HG03571 (cell line): ENCODE data around the gene PSTPIP2.
A peak's percentile ranks its signal among the peaks of the same experiment; 100 is the strongest.
"Not testable (repeated sequence)": the region's sequence is repeated elsewhere in the genome, so short reads cannot be mapped to it uniquely, and the experiment has no call there.

Source experiments
- ATAC-seq: cut with Tn5 transposase; IDR thresholded peaks from one replicate; pipeline ENCODE4 v1.9.1; 2021; ENCODE audit not compliant: unreplicated experiment

The PSTPIP2 gene

GRCh38 chr18:45991788-45992187 is 80.3 kb downstream of the PSTPIP2 start:
- ATAC-seq, result no peak

DNA sequence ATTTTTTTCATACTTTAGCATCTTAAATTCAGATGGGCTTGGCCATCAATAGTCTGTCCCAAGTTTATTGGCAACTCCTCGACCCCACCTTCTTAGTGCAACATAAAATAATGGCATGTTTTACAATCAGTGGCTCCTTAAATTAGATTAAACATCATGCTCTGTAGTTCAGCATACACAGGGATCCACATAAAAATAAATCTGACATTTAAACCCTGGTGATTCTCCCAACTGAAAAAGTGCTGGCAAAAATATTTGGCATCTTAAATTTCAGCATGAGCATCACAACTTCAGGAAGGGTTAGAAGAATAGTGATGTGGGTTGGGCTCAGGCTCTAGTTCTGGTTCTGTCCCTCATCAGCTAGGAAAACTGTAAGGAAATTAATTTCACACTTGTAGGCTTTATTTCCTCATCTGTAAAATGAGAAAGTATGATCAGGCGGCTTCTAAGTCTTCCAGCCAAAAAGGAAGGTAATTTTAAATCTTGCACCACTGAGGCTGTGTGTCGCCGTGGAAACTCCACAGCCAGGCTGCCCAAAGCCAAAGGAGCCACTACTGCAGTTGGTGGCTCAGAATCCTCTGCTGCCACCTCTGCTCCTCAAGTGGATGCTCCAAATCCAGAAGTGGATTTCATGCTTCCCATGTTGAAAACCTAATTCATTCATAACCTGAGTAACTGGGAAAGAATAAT is 87.4 kb downstream of the PSTPIP2 start:
- no peak for ATAC-seq

GRCh38 chr18:45981821-45982220 is 90.2 kb downstream of the PSTPIP2 start:
- ATAC-seq, result no peak

- no peak for ATAC-seq
These were observed 91.8 kb downstream of the PSTPIP2 start for GRCh38 chr18:45980229-45980628.

- no peak for ATAC-seq
These were observed 94.0 kb downstream of the PSTPIP2 start for GRCh38 chr18:45978084-45978483.

DNA sequence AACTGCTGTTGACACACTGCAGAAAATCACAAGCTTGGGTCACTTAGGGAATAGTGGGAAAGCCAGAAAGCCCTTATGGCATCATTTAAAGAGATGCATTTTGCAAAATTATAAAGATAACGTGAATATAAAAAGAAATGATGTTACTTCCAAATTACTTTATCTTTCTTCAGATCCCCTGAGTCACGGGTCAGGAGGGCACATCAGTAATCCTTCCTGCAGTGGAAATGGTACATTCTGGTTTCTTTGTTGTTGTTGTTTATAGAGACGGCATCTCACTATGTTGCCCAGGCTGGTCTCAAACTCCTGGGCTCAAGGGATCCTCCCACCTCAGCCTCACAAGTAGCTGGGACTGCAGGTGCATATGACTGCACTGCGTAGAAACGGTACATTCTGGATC is 95.1 kb downstream of the PSTPIP2 start:
- ATAC-seq, result no peak

DNA sequence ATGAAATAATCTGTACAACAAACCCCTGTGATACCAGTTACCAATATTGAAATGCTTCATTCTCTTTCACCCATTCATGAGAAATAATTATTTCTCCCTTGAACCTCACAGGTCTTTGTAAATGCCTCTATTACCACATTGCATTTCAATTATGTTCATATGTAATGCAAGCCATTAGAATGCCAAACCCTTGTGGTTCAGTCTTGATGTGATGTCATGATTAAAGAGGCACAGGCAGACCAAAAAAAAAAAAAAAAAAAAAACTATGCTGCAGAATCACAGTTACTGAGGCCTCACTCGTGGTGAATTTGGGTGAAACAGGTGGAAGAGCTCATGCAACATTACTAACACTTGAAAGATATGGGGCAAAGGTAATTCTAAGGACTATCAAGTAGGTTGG is 95.5 kb downstream of the PSTPIP2 start:
- no peak for ATAC-seq

DNA sequence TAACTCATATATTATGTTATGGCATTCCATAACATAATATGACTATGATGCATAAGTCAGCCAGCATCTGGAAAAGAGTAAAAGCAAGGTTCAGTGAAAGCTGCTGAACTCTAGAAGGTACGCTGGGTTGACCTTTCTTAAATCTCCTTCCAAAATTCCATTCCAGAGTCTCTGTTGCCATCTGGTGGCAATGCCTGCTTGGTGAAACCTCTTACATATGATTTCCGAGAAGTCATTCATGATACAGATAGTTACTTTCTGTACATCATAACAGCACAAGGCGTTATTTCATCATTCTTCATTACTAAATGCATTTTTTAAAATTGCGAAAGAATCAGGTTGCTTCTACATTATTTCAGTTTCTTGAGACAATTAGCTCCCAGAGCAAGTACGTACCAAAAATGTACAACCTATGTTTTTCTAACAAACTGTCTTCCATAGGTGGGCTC is 97.9 kb downstream of the PSTPIP2 start:
- ATAC-seq, result no peak

- peak; percentile 97 for ATAC-seq
These were observed 104.9 kb downstream of the PSTPIP2 start, which contains the start of gene EPG5 for GRCh38 chr18:45967007-45967706. Gene EPG5, minus strand, starts transcription at chr18:45967329. Its CDS starts 90 bp downstream, at chr18:45967239.

- ATAC-seq, result not testable (repeated sequence)
These were observed 107.1 kb downstream of the PSTPIP2 start for GRCh38 chr18:45964913-45965312.

DNA sequence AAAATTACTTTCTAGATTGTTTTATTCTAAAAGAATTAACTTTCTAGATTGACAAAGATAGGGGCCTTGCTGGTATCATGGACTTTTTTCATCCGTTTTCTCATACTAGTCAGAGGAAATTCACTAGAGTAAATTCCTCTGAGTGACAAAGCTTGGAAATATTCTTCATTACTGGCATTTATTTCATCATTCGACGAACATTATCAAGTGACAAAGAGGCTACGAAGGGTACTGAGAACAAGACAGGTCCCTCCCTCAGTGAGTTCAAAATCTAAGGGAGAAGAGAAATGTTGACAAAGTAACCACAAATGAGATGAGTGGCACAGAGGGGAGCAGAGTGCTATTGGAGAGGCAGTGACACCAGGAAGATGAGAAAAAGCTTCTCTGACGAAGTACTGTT is 109.2 kb downstream of the PSTPIP2 start:
- ATAC-seq, result no peak

GRCh38 chr18:45962461-45962860 is 109.6 kb downstream of the PSTPIP2 start:
- ATAC-seq, result no peak

- ATAC-seq, result not testable (repeated sequence)
These were observed 112.6 kb downstream of the PSTPIP2 start for GRCh38 chr18:45959484-45959883.

GRCh38 chr18:45958730-45959129 is 113.3 kb downstream of the PSTPIP2 start:
- ATAC-seq, result no peak

- ATAC-seq, result no peak
These were observed 114.0 kb downstream of the PSTPIP2 start for GRCh38 chr18:45958027-45958426.

- no peak for ATAC-seq
These were observed 115.0 kb downstream of the PSTPIP2 start for GRCh38 chr18:45957100-45957499.

DNA sequence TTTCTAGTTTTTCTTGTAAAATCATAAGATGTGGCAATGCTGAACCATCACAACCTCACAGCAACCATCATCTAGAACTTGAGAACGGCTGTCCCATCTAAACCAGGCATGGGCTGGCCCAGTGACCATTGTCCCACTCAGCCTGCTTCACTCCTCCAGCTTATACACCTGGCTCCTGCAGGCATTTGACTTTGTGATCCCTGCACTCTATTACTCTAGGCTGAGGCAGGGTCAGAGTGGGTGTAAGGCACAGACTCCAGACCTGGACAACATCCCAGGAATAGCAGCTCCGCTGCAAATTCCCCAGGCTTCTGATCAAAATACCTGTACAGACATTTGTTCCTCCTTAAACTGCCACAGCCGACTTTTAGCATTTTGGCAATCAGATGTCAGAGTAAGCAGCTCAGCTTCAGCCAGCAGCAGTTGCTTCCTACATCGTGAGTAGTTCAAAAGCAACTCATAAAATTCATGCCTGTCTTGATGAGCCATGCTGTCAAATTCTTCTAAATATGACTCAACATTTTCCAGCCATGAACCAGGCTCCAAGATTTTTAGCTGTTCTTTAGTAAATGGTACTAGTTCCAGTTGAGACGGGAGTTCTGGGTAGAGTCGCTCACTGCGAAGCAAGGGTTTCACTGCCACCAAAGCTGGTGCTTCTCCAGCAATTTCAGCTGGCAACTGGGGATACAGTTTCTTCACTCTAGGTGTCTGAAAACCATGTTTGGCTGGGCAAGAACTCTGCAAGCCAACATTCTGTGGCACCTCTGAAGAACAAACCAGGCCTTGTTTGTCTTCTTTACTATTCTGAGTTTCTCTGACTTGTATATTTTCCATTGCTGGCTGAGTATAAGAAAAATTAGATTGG is 117.8 kb downstream of the PSTPIP2 start:
- no peak for ATAC-seq

GRCh38 chr18:45951016-45951714 is 120.9 kb downstream of the PSTPIP2 start:
- no peak for ATAC-seq

GRCh38 chr18:45945669-45946068 is 126.4 kb downstream of the PSTPIP2 start:
- ATAC-seq, result no peak

DNA sequence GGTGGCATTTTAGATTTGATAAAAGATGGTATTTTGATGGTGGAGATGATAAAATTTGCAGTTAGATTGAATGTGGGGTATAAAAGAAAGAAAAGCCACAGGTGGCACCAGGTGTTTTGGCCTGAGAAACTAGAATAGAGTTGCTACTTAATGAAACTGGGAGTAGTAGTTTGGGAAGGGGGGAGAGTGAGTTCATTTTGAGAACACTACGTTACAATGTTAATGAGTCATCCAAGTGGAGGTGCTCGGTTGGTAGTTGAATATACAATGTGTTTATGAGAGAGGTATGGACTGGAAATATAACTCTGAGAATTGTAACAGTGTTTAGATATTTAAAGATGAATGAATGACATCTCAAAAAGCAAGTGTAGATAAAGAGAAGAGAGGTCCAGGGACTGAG is 131.3 kb downstream of the PSTPIP2 start:
- ATAC-seq, result no peak

DNA sequence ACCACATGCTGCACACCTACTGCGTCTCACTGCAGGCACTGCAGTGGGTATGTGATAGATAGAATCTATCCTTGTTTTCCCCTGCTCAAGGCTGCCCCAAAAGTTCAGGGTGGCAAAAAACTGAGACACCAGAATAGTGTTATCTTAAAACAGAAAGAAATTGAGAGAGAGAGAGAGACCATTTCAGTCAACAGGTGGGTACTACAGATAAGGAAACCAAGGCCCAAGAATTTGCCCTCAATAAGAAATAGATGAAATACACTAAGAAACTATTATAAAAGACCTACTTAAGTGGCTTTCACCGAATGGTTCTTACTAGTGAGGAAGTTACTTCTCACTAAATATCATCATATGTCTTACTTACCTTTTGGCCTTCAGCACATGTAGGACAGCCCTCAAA is 132.8 kb downstream of the PSTPIP2 start:
- ATAC-seq, result no peak
